Hepatocyte (in vitro differentiated cells): ENCODE measurements around the gene CELA3A.
"Not testable (repeated sequence)": the region's sequence is repeated elsewhere in the genome, so short reads cannot be mapped to it uniquely, and the experiment has no call there.

Source experiments
- CTCF ChIP-seq: fragments of 200-600 bp; sonication (generic); IDR thresholded peaks from 2 replicates; pipeline ENCODE4 v1.5.1; 2016; ENCODE audit warnings: antibody characterized with exemption, mild to moderate bottlenecking; ENCODE audit not compliant: poor library complexity
- EZH2phosphoT487 ChIP-seq: fragments of 200-600 bp; sonication (generic); IDR thresholded peaks from one replicate; pipeline ENCODE4 v1.6.1; 2018; ENCODE audit warnings: antibody characterized with exemption, mild to moderate bottlenecking, low read depth, moderate library complexity; ENCODE audit not compliant: unreplicated experiment, severe bottlenecking

- TF ChIP-seq CTCF, EZH2phosphoT487: not testable (repeated sequence)
These were observed 27.5 kb upstream of the CELA3A start for GRCh38 chr1:21973948-21974347.
